ENCODE results near the gene GLYATL1. TPM values are rescaled to one million over a fixed set of nuclear protein-coding genes. Genes with fewer than 3 reads are reported as not detected.

GLYATL1 gene
- total and polyA plus RNA-seq, 5 donors = not detected

- no peak overlapping the region for H3K27ac ChIP-seq (ENCODE audit: low read length)
- DNase-seq (no peak), ATAC-seq (no peak)
- H3K9me3 ChIP-seq (ENCODE audit: control insufficient read depth, low read length) = peaks cover 11% of the 10 kb centered on the region
- intact Hi-C loops (cut with DNase I) = no loop called here
- H3K4me1 ChIP-seq (ENCODE audit: control insufficient read depth, insufficient read depth, low read length) = no peaks in the 10 kb centered on the region
- H3K4me3 ChIP-seq (ENCODE audit: low read length) = no peak overlapping the region
- 88% methylated on average over 2 of the region's 2 CpGs for WGBS
- no peaks in the 10 kb centered on the region for H3K27me3 ChIP-seq (ENCODE audit: control insufficient read depth, insufficient read depth)
Observed at GRCh38 chr11:58914821-58915543, 24.3 kb upstream of the GLYATL1 start.

GRCh38 chr11:58916637-58917036 is 22.7 kb upstream of the GLYATL1 start:
- H3K27me3 ChIP-seq (ENCODE audit: control insufficient read depth, insufficient read depth) = peaks cover 2% of the 10 kb centered on the region
- H3K4me3 ChIP-seq (ENCODE audit: low read length) = no peak overlapping the region
- WGBS = 81% methylated on average over 2 of the region's 2 CpGs
- DNase-seq (no peak), ATAC-seq (no peak)
- intact Hi-C loops (cut with DNase I) = no loop called here
- H3K27ac ChIP-seq (ENCODE audit: low read length) = no peak overlapping the region
- H3K4me1 ChIP-seq (ENCODE audit: control insufficient read depth, insufficient read depth, low read length) = no peaks in the 10 kb centered on the region
- H3K9me3 ChIP-seq (ENCODE audit: control insufficient read depth, low read length) = peaks cover 11% of the 10 kb centered on the region

DNA sequence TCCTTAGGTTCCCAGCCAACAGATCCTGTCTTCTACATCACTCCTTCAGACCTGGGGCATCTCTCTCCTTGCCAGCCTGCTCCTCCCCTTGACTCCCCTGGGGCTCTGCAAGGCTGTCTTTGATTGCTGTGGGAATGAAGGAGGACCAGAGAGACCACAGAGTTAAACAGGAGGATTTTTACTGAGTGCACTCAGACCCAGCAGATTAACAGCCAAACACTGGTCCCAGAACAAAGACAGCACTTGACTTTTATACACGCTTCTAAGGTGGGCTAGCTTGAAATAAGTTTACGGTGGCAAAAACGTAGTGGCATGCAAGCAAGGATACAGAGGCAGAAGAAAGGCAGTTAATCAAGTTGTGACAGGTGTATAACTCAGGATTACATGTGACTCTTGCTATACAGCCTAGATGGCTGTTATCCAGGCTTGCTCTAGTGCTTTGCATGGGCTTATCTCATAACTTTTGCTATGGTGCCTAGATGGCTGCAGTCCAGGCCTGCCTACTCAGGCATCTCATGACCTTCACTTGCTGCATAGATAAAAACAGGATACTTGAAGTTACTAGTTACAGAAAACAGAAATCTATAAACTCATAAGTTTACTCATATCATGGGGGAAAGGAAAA is 22.0 kb upstream of the GLYATL1 start:
- WGBS = 87% methylated on average over 3 of the region's 3 CpGs
- intact Hi-C loops (cut with DNase I) = no loop called here
- Histone ChIP-seq H3K27ac (ENCODE audit: low read length) (no peak overlapping the region), H3K27me3 (ENCODE audit: control insufficient read depth, insufficient read depth) (peaks cover 2% of the 10 kb centered on the region), H3K4me3 (ENCODE audit: low read length) (no peak overlapping the region), H3K4me1 (ENCODE audit: control insufficient read depth, insufficient read depth, low read length) (no peaks in the 10 kb centered on the region), H3K9me3 (ENCODE audit: control insufficient read depth, low read length) (peaks cover 11% of the 10 kb centered on the region)
- no peak for ATAC-seq
- DNase-seq = no peak

- Histone ChIP-seq H3K4me3 (ENCODE audit: low read length) (no peak overlapping the region), H3K27ac (ENCODE audit: low read length) (no peak overlapping the region), H3K9me3 (ENCODE audit: control insufficient read depth, low read length) (peaks cover 11% of the 10 kb centered on the region), H3K27me3 (ENCODE audit: control insufficient read depth, insufficient read depth) (peaks cover 2% of the 10 kb centered on the region), H3K4me1 (ENCODE audit: control insufficient read depth, insufficient read depth, low read length) (no peaks in the 10 kb centered on the region)
- ATAC-seq = no peak
- DNase-seq = no peak
- WGBS = 83% methylated on average over 6 of the region's 6 CpGs
- intact Hi-C loops (cut with DNase I) = no loop called here
Observed at GRCh38 chr11:58919561-58919960, 19.7 kb upstream of the GLYATL1 start.

- Histone ChIP-seq H3K4me1 (ENCODE audit: control insufficient read depth, insufficient read depth, low read length) (no peaks in the 10 kb centered on the region), H3K27me3 (ENCODE audit: control insufficient read depth, insufficient read depth) (peaks cover 2% of the 10 kb centered on the region), H3K27ac (ENCODE audit: low read length) (no peak overlapping the region), H3K4me3 (ENCODE audit: low read length) (no peak overlapping the region), H3K9me3 (ENCODE audit: control insufficient read depth, low read length) (peaks cover 11% of the 10 kb centered on the region)
- no peak for DNase-seq
- no peak for ATAC-seq
- WGBS = 80% methylated on average over 2 of the region's 2 CpGs
- intact Hi-C loops (cut with DNase I) = no loop called here
Observed at GRCh38 chr11:58919980-58920379, 19.3 kb upstream of the GLYATL1 start.

DNA sequence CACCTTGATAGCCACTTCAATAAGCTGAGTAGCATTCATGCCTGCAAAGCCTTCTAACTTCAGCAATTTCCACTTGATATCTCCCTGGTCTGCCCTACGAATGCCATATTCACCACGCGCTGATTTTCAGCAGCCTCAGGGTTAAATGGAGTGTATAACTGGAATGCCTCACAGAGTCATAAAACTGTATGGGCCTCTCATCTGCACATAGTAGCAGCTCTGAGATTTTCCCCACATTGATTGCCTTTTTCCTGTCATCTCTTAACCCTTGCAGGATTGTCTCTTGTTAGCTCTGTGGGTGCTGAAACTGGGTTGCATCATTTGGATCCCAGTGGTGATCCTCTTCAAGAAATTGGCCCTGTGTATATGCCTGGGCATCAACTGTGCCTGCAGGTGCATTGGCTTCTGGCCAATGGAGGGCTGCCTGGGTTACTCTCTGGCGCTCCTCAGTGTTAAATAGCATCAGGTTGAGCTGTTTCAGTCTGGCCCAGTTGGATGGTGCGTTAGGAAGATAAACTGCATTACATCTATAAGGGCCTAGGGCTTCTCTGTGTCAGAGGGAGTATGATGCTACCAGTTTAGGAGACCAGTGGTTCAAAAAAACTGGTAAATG is 17.4 kb upstream of the GLYATL1 start:
- Histone ChIP-seq H3K9me3 (ENCODE audit: control insufficient read depth, low read length) (peaks cover 9% of the 10 kb centered on the region), H3K4me3 (ENCODE audit: low read length) (no peak overlapping the region), H3K4me1 (ENCODE audit: control insufficient read depth, insufficient read depth, low read length) (no peaks in the 10 kb centered on the region), H3K27me3 (ENCODE audit: control insufficient read depth, insufficient read depth) (peaks cover 2% of the 10 kb centered on the region), H3K27ac (ENCODE audit: low read length) (no peak overlapping the region)
- intact Hi-C loops (cut with DNase I) = no loop called here
- DNase-seq (no peak), ATAC-seq (no peak)
- 58% methylated on average over 5 of the region's 5 CpGs for WGBS

DNA sequence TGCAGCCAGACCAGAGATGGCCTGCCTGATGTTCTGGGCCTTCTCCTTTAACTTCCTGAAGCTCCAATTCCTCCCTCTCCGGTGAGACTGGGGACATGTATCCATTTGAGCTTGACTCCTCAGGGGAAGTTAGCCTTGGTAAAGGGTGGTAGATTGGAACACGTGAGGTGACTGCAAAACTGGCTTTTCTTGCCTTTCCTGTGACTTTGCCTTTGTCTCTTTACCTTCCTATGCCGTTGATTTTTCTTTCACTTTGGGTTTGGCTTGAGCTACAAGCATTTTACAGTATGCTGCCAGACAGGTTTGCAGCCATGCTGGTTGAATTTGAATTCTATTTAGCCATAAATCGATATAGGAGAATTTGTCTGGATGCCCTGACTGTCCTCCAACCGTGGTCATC is 16.8 kb upstream of the GLYATL1 start:
- ATAC-seq (no peak), DNase-seq (no peak)
- intact Hi-C loops (cut with DNase I) = no loop called here
- H3K27me3 ChIP-seq (ENCODE audit: control insufficient read depth, insufficient read depth) = peaks cover 2% of the 10 kb centered on the region
- no peak overlapping the region for H3K4me3 ChIP-seq (ENCODE audit: low read length)
- no peaks in the 10 kb centered on the region for H3K4me1 ChIP-seq (ENCODE audit: control insufficient read depth, insufficient read depth, low read length)
- H3K27ac ChIP-seq (ENCODE audit: low read length) = no peak overlapping the region
- 50% methylated on average over 5 of the region's 5 CpGs for WGBS
- H3K9me3 ChIP-seq (ENCODE audit: control insufficient read depth, low read length) = peaks cover 3% of the 10 kb centered on the region

DNA sequence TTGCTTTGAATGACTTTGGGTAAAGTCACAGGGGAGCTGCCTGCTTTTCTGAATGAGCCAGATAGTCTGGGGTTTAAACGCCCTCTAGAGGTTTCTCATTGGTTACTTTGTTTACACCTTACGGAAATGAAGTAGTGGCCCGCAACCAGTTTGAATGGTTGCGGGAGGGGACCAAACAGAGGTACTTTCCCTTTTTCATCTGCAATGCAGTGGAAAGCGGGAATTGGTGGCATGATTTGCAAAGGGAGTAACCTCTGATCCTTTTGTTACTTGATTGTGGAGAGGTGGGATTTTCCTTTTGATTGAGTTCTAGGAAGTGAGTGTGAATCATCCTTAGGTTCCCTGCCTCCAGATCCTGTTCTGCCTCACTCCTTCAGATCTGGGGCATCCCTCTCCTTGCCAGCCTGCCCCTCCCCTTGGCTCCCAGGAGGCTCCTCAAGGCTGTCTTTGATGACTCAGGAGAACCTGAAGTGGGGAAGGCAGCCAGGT is 15.9 kb upstream of the GLYATL1 start:
- peaks cover 2% of the 10 kb centered on the region for H3K27me3 ChIP-seq (ENCODE audit: control insufficient read depth, insufficient read depth)
- DNase-seq (no peak), ATAC-seq (no peak)
- intact Hi-C loops (cut with DNase I) = no loop called here
- no peaks in the 10 kb centered on the region for H3K4me1 ChIP-seq (ENCODE audit: control insufficient read depth, insufficient read depth, low read length)
- peaks cover 3% of the 10 kb centered on the region for H3K9me3 ChIP-seq (ENCODE audit: control insufficient read depth, low read length)
- H3K4me3 ChIP-seq (ENCODE audit: low read length) = no peak overlapping the region
- no peak overlapping the region for H3K27ac ChIP-seq (ENCODE audit: low read length)
- WGBS = 3% methylated on average over 5 of the region's 5 CpGs

DNA sequence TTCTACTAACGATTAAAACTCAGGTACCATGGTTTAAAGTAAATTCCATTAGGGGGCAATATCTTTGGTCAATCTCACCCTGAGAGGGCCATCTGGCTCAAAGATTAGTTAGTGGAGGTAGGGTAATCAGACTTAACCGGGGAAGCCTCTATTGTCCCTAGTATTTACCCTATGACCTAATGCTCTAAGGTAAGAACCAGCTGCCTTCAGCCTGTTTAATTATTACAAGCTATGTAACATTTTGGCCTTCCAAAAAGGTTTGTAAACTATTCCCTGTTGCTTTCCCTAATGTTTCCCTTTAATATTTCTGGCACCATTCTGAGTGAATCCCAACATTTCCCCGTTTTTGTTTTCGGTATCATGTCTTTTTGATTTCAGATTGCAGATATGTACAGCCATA is 15.1 kb upstream of the GLYATL1 start:
- Histone ChIP-seq H3K27me3 (ENCODE audit: control insufficient read depth, insufficient read depth) (peaks cover 2% of the 10 kb centered on the region), H3K27ac (ENCODE audit: low read length) (no peak overlapping the region), H3K4me3 (ENCODE audit: low read length) (no peak overlapping the region), H3K9me3 (ENCODE audit: control insufficient read depth, low read length) (no peaks in the 10 kb centered on the region), H3K4me1 (ENCODE audit: control insufficient read depth, insufficient read depth, low read length) (no peaks in the 10 kb centered on the region)
- WGBS = 69% methylated on average over 4 of the region's 4 CpGs
- DNase-seq = no peak
- no peak for ATAC-seq
- intact Hi-C loops (cut with DNase I) = no loop called here

DNA sequence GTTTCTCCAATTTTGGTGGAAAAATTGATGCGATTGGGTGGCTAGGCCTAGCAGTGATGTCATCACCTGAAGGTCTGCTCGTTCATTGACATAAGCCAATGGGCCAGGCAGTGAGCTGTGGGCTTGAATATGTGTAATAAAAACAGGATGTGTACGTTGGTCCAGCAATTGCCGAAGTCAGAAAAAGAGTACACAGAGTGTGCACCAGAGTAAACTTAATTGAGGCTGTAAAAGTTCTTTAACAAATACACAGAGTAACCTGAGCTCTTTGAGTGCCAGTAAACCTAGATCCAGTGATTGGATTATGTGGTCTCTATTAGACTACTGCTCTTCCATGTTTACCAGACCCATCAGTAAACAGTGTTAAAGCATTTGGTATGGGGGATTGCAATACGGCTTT is 13.0 kb upstream of the GLYATL1 start:
- intact Hi-C loops (cut with DNase I) = no loop called here
- ATAC-seq (no peak), DNase-seq (no peak)
- no peaks in the 10 kb centered on the region for H3K9me3 ChIP-seq (ENCODE audit: control insufficient read depth, low read length)
- no peak overlapping the region for H3K27ac ChIP-seq (ENCODE audit: low read length)
- H3K4me3 ChIP-seq (ENCODE audit: low read length) = no peak overlapping the region
- H3K4me1 ChIP-seq (ENCODE audit: control insufficient read depth, insufficient read depth, low read length) = no peaks in the 10 kb centered on the region
- H3K27me3 ChIP-seq (ENCODE audit: control insufficient read depth, insufficient read depth) = peaks cover 2% of the 10 kb centered on the region
- 63% methylated on average over 5 of the region's 5 CpGs for WGBS

DNA sequence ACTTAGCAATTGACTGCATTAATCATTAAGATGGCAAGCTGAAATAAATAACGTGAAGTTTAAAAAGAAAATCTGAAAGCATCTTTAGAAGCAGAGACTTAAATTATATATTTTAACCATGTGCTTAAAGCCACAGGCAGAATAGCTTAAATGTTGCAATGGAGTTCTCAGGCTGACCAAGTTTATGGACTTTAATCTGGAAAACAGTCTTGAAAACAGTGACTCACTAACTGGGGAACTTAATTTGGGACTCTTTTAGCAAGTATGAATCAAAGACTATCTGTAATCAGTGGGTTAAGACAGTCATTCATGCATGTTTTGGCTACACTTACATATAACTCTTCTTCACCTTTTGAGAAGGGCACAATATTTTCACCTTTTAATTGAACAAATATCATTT is 12.6 kb upstream of the GLYATL1 start:
- H3K27me3 ChIP-seq (ENCODE audit: control insufficient read depth, insufficient read depth) = no peaks in the 10 kb centered on the region
- no peak overlapping the region for H3K27ac ChIP-seq (ENCODE audit: low read length)
- H3K9me3 ChIP-seq (ENCODE audit: control insufficient read depth, low read length) = no peaks in the 10 kb centered on the region
- ATAC-seq (no peak), DNase-seq (no peak)
- no peak overlapping the region for H3K4me3 ChIP-seq (ENCODE audit: low read length)
- intact Hi-C loops (cut with DNase I) = no loop called here
- no peaks in the 10 kb centered on the region for H3K4me1 ChIP-seq (ENCODE audit: control insufficient read depth, insufficient read depth, low read length)
- 77% methylated on average over 1 of the region's 1 CpG for WGBS

All from right cardiac atrium (tissue), 5 donors.